Type B pancreatic cell (in vitro differentiated cells): ENCODE measurements around the gene SBNO2. TPM values are rescaled to one million over a fixed set of nuclear protein-coding genes. Genes with fewer than 3 reads are reported as not detected.

ENCODE experiments used
- DNase-seq: peaks from one replicate; pipeline ENCODE4 v3.0.0; 2021; ENCODE audit warnings: mixed read lengths; ENCODE audit not compliant: unreplicated experiment; ENCODE audit errors: extremely low spot score
- H3K27ac Mint-ChIP-seq: 2 replicates; pipeline ENCODE4 v1.8.0; 2021; ENCODE audit warnings: mild to moderate bottlenecking, mixed read lengths
- H3K27me3 Mint-ChIP-seq: 2 replicates; pipeline ENCODE4 v1.8.0; 2021; ENCODE audit warnings: mixed read lengths
- H3K36me3 Mint-ChIP-seq: 2 replicates; pipeline ENCODE4 v1.8.0; 2021; ENCODE audit warnings: mixed read lengths
- H3K4me1 Mint-ChIP-seq: one replicate; pipeline ENCODE4 v1.8.0; 2021; ENCODE audit warnings: mixed read lengths; ENCODE audit not compliant: unreplicated experiment
- H3K4me3 Mint-ChIP-seq: 2 replicates; pipeline ENCODE4 v1.8.0; 2021; ENCODE audit warnings: mild to moderate bottlenecking, mixed read lengths
- H3K9me3 Mint-ChIP-seq: 2 replicates; pipeline ENCODE4 v1.8.0; 2021; ENCODE audit warnings: mixed read lengths
- total RNA-seq: library from RNA; stranded (reverse); gene quantifications from 2 replicates; pipeline ENCODE4 v1.2.1, GENCODE V29; 2021; ENCODE audit warnings: low replicate concordance
- TF ChIP-seq, protein P1 (sequence below): fragments of 200-600 bp; sonication (generic); conservative IDR thresholded peaks from 2 replicates; pipeline ENCODE4 v1.5.0; 2021; ENCODE audit warnings: antibody characterized with exemption, mild to moderate bottlenecking

SBNO2 gene
- total RNA-seq, 1 donor from 2014 or later, result 45.5 TPM

DNA sequence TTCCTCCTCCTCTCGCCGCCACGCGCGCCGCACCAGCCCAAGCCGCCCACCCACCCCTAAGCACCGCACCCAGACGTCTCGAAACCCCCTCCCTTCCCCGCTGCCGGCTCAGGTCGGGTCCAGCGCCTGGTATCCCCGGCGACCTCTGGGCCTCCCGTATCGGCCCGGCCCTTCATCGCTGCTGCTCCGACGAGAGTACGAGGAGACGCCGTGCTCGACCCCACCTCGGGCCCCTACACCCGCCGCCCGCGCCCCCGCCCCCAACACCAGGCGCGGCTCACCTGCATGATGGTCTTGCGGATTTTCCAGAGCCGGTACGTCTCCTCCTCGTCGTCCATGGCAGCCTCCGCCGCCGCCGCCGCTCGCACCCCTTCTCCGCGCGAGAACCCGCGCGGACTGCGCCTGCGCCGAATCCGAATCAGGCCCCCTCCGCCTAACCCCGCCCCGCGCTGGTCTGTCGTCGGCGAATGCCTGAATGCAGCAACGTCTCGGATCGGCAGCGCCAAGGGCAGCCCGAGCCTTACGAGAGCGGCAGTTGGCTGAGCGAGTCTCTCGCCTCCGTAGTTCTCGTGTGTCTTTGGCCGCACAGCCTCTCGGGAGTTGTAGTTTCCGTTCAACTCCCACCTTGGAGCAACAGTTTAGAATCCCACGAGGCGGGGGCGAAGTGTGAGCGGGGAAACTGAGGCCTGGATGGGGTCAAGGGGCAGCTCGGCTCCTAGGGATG lies 78.9 kb downstream of the SBNO2 start, which contains the start of gene POLR2E:
Gene POLR2E (minus strand): TSS at position 398 of the 724 bp plus-strand sequence. CDS start 60 bp downstream, at position 338.
- TF ChIP-seq, protein P1, sequence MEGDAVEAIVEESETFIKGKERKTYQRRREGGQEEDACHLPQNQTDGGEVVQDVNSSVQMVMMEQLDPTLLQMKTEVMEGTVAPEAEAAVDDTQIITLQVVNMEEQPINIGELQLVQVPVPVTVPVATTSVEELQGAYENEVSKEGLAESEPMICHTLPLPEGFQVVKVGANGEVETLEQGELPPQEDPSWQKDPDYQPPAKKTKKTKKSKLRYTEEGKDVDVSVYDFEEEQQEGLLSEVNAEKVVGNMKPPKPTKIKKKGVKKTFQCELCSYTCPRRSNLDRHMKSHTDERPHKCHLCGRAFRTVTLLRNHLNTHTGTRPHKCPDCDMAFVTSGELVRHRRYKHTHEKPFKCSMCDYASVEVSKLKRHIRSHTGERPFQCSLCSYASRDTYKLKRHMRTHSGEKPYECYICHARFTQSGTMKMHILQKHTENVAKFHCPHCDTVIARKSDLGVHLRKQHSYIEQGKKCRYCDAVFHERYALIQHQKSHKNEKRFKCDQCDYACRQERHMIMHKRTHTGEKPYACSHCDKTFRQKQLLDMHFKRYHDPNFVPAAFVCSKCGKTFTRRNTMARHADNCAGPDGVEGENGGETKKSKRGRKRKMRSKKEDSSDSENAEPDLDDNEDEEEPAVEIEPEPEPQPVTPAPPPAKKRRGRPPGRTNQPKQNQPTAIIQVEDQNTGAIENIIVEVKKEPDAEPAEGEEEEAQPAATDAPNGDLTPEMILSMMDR, result no peak
- Mint-ChIP-seq H3K27me3 (no peaks in the 10 kb centered on the region), H3K36me3 (no peaks in the 10 kb centered on the region), H3K27ac (peak within 1 kb of the TSS; percentile 89), H3K4me3 (peak within 1 kb of the TSS; percentile 94), H3K4me1 (peaks cover 9% of the 10 kb centered on the region), H3K9me3 (no peaks in the 10 kb centered on the region)
- DNase-seq, result peak; percentile 100

DNA sequence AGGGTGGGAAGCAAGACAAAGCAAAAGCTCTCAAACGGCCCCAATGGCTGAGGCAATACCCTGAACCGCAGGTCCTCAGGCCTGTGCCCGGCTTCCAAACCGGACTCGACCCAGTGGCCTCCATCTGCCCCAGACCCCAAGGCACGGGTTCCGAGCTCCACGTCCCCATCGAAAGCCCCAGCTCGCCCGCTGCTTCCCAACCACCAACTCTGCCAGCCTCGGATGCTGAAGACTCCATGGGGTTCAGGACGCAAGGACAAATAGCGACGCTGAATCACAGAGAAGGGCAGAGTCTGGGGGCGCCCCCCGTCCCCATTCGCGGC lies 79.5 kb downstream of the SBNO2 start:
- TF ChIP-seq, protein P1, result no peak
- Mint-ChIP-seq H3K9me3 (no peaks in the 10 kb centered on the region), H3K4me3 (peak overlapping the region; percentile 94), H3K27me3 (no peaks in the 10 kb centered on the region), H3K4me1 (peaks cover 9% of the 10 kb centered on the region), H3K36me3 (no peaks in the 10 kb centered on the region), H3K27ac (peak overlapping the region; percentile 46)
- DNase-seq, result no peak

DNA sequence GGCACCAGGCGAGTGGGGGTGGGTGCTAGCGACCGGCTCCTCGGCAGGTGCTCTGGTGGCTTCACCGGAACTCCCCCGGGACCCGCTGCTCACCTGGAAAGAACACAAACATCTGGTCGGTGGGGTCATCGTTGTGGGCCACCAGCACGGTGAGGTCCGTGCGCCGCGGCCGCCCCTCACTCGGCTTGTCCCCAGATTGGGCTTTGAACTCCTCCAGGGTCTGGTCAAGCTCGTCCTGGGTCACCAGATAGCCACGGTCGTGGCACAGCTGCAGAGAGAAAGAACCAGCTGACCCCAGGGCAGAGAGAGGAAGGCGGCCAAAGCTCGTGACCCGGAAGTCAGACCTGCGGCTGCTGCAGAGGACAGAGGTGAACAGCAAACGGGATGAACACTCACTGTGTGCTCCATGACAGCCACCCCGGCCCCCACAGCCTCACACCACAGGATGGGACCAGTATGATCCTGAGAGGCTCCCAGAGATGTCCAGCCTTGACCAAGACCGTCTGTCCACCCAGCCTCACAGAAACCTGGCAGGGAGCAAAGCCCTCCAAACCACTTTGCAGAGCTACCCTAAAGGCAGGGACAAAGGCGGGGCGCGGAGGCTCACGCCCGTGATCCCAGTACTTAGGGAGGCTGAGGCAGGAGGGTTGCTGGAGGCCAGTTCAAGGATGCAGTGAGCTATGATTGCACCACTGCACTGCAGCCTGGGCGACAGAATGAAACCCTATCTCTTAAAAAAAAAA lies 80.1 kb downstream of the SBNO2 start:
- TF ChIP-seq, protein P1, result no peak
- Mint-ChIP-seq H3K4me3 (peak overlapping the region; percentile 94), H3K36me3 (no peaks in the 10 kb centered on the region), H3K4me1 (peaks cover 9% of the 10 kb centered on the region), H3K27ac (peak overlapping the region; percentile 46), H3K27me3 (no peaks in the 10 kb centered on the region), H3K9me3 (no peaks in the 10 kb centered on the region)
- no peak for DNase-seq

DNA sequence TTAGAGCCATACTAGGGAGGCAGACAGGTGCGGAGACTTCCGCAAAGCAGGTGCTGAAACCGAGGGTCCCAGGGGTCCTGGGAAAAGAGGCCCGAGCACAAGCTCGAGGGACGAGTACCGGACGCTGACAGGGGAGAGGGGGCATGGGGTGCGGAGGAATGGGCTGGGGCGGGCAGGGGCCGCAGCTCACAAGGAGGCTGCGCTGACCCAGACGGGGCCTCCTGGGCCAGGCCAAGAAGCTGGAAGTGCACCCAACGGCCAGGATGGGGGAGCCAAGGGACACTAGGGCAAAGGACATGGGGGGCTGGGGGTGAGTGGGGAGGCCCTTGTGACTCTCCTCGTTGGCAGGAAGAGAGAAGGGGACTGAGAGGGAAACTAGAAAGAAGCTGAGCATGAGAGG lies 80.7 kb downstream of the SBNO2 start:
- Mint-ChIP-seq H3K36me3 (no peaks in the 10 kb centered on the region), H3K4me3 (peak overlapping the region; percentile 94), H3K27me3 (no peaks in the 10 kb centered on the region), H3K4me1 (peaks cover 5% of the 10 kb centered on the region), H3K9me3 (no peaks in the 10 kb centered on the region), H3K27ac (no peak overlapping the region)
- TF ChIP-seq, protein P1, result no peak
- DNase-seq, result no peak

DNA sequence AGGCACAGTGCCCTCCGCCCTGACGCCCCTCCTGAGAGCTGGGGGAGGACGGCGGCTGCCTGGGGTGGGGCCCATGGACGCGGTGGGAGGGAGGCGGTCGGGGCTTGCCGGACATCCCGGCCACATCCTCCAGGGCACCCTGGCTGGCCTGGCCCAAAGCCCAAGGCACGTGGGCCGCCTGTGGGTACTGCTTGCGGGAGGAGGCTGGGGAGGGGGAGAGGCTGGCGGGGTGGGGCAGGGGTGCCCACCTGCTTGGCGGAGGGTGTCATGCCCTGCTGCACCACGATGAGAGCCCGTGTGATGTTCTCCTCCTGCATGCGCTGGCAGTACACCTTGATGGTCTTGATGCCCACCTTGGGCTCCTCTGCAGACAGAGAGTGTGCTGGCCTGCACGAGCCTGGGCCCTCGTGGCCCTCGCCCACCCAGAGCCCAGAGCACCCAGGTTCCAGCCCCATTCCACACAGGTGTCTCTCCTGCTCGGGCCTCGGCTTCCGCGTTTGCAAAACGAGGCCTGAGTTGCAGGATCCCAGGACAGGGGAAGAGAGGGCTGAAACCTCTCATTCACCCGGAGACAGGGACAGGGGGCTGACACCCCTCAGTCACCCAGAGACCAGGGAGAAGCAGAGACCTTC lies 82.4 kb downstream of the SBNO2 start:
- no peaks in the 10 kb centered on the region for H3K27me3 Mint-ChIP-seq
- H3K9me3 Mint-ChIP-seq, result no peaks in the 10 kb centered on the region
- H3K36me3 Mint-ChIP-seq, result no peaks in the 10 kb centered on the region
- no peak overlapping the region for H3K4me3 Mint-ChIP-seq
- H3K27ac Mint-ChIP-seq, result no peak overlapping the region
- DNase-seq, result no peak
- TF ChIP-seq, protein P1, result no peak
- H3K4me1 Mint-ChIP-seq, result peaks cover 5% of the 10 kb centered on the region
